HepG2 (cell line): ENCODE data around the gene TACC3. TPM values are rescaled to one million over a fixed set of nuclear protein-coding genes. Genes with fewer than 3 reads are reported as not detected.
A peak's percentile ranks its signal among the peaks of the same experiment; 100 is the strongest.

ENCODE experiments used
- ASH2L ChIP-seq: fragments of 300-600, 200-600 bp; sonication (generic); IDR thresholded peaks from 2 replicates; pipeline ENCODE4 v1.7.0; 2017; ENCODE audit warnings: low read depth, mild to moderate bottlenecking, moderate library complexity, mixed read lengths, low read length; ENCODE audit not compliant: insufficient read length
- KAT8 ChIP-seq: IDR thresholded peaks from 2 replicates; pipeline ENCODE4 v1.6.1; 2016; ENCODE audit warnings: missing genetic modification reagents, missing compliant biosample characterization
- NRL ChIP-seq: sonication (generic); formaldehyde crosslinking; IDR thresholded peaks from 2 replicates; pipeline ENCODE4 v1.5.0; 2020; ENCODE audit warnings: missing genetic modification reagents, mild to moderate bottlenecking, moderate library complexity, borderline replicate concordance
- PAX8 ChIP-seq: sonication (generic); formaldehyde crosslinking; IDR thresholded peaks from 2 replicates; pipeline ENCODE4 v1.8.0; 2022; ENCODE audit warnings: mild to moderate bottlenecking, missing genetic modification reagents, borderline replicate concordance
- PCBP1 ChIP-seq: fragments of 200-400 bp; formaldehyde crosslinking; IDR thresholded peaks from 2 replicates; pipeline ENCODE4 v1.6.1; 2017; ENCODE audit warnings: mild to moderate bottlenecking, low read depth, low read length, borderline replicate concordance
- PCBP2 ChIP-seq: fragments of 200-400 bp; formaldehyde crosslinking; optimal IDR thresholded peaks from 2 replicates; pipeline ENCODE3; 2018; ENCODE audit warnings: low read length, low read depth; ENCODE audit not compliant: poor library complexity, severe bottlenecking
- RFXANK ChIP-seq: IDR thresholded peaks from 2 replicates; pipeline ENCODE4 v1.6.1; 2016
- SRSF4 ChIP-seq: fragments of 200-400 bp; formaldehyde crosslinking; IDR thresholded peaks from one replicate; pipeline ENCODE4 v1.6.1; 2018; ENCODE audit warnings: mild to moderate bottlenecking, low read depth, low read length, moderate library complexity; ENCODE audit not compliant: poor library complexity, severe bottlenecking
- ZBTB3 ChIP-seq: sonication (generic); formaldehyde crosslinking; IDR thresholded peaks from 2 replicates; pipeline ENCODE4 v1.4.0; 2020; ENCODE audit warnings: low read depth, mild to moderate bottlenecking, moderate library complexity, missing genetic modification reagents, borderline replicate concordance
- ZFP90 ChIP-seq: sonication (generic); formaldehyde crosslinking; IDR thresholded peaks from 2 replicates; pipeline ENCODE4 v1.8.0; 2022; ENCODE audit warnings: missing genetic modification reagents, mild to moderate bottlenecking, inconsistent platforms, borderline replicate concordance
- ZKSCAN5 ChIP-seq: sonication (generic); formaldehyde crosslinking; IDR thresholded peaks from 2 replicates; pipeline ENCODE4 v1.5.1; 2020; ENCODE audit warnings: mild to moderate bottlenecking, missing genetic modification reagents
- ZNF124 ChIP-seq: sonication (generic); formaldehyde crosslinking; IDR thresholded peaks from 2 replicates; pipeline ENCODE4 v1.4.0; 2020; ENCODE audit warnings: missing genetic modification reagents
- ZNF350 ChIP-seq: sonication (generic); formaldehyde crosslinking; IDR thresholded peaks from 2 replicates; pipeline ENCODE4 v1.4.0; 2020; ENCODE audit warnings: mild to moderate bottlenecking, low read depth, missing genetic modification reagents, borderline replicate concordance
- ZNF567 ChIP-seq: sonication (generic); formaldehyde crosslinking; IDR thresholded peaks from 2 replicates; pipeline ENCODE4 v1.8.1; 2023; ENCODE audit warnings: mild to moderate bottlenecking, missing genetic modification reagents, borderline replicate concordance
- polyA plus RNA-seq, 8 experiments: library from polyadenylated mRNA; depleted of rRNA in 3 of 8; stranded (reverse) in 7 of 8; unstranded in 1 of 8; fragments of >200 nt; fragmentation: Illumina TruSeq in 4 of 8; extraction: Trizol in 4 of 8; gene quantifications; 2 replicates each; pipeline versions ENCODE4 v1.2.1 to v1.2.3, GENCODE V29; 2011 to 2016; ENCODE audit warnings: low read depth in 4 of 8, missing spikeins in 1 of 8, mixed read lengths in 1 of 8; ENCODE audit not compliant: insufficient read depth in 1 of 8
- total RNA-seq, 5 experiments: library from RNA; depleted of rRNA; stranded (reverse); fragments of >200 nt; fragmentation: Illumina TruSeq; extraction: Trizol; gene quantifications; 2 replicates each; pipeline ENCODE4 v1.2.3, GENCODE V29; 2016; ENCODE audit warnings: low read depth in 1 of 5
- TF ChIP-seq, protein P1 (sequence below): sonication (generic); formaldehyde crosslinking; IDR thresholded peaks from 2 replicates; pipeline ENCODE4 v1.4.0; 2020; ENCODE audit warnings: mild to moderate bottlenecking, low read depth, missing genetic modification reagents
- TF ChIP-seq, protein P2 (sequence below): sonication (generic); formaldehyde crosslinking; IDR thresholded peaks from 2 replicates; pipeline ENCODE4 v1.4.0; 2020; ENCODE audit warnings: mild to moderate bottlenecking, missing genetic modification reagents
- TF ChIP-seq, protein P3 (sequence below): IDR thresholded peaks from 2 replicates; pipeline ENCODE4 v1.6.1; 2012; ENCODE audit warnings: low read depth, low read length, improper control_type of control experiment
- TF ChIP-seq, protein P4 (sequence below): sonication (generic); formaldehyde crosslinking; IDR thresholded peaks from 2 replicates; pipeline ENCODE4 v1.5.0; 2020; ENCODE audit warnings: mild to moderate bottlenecking, missing genetic modification reagents

TACC3 gene
- total and polyA plus RNA-seq, 2 of the 13 experiments (the other 11 are each of a cell fraction or from before 2014, with no cell fraction given): 20.3 to 21.2 TPM

DNA sequence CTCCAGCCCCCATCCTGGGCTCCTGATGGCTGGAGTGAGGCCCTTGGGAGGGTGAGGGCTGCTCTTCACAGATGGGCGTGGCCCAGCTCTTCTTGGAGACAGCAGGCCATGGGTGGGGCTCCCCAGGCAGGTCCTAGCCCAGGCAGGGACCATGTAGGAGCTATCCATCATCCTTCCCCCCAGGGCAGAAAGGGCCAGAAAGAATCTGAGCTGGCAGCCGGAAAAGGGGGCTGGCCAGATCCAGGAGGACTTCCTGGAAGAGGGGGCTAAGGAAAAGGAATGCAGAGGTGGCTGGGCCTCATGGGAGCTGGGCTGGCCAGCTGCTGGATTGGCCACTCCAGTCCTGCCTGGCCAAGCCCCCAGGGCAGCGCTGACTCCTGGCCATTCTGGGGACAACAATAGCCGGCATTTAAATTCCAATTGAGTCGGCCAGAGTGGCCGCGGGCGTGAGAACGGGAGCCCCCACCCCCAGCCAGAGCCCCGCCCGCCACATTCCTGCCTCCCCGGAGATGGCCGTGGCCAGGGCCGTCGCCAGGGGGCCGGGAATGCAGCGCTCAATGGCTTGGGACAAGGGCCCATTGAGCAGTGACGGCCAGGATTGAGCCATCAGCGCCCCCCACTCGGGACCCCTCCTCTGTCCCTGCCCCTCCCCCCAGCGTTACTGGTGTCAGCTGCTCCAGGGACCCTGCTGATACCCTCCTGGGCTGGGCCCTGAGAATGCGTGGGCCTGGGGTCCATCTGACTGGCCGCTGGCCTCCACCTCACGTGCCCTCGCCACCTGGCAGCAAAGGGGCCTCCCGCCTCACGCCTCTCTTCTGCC lies 56.7 kb downstream of the TACC3 start (continued):
- TF ChIP-seq ZNF567 (CRISPR knock-in tag) (no peak; the same call in 1 of the 2 replicates), ZBTB3 (CRISPR knock-in tag) (no peak), ZKSCAN5 (CRISPR knock-in tag) (no peak), ASH2L (no peak), KAT8 (CRISPR knock-in tag) (no peak), PCBP2 (no peak), PCBP1 (no peak), ZNF124 (CRISPR knock-in tag) (no peak), RFXANK (0 out of 2 replicates have a peak, but pooled peaks have one; percentile 61), SRSF4 (no peak), ZNF350 (no peak), PAX8 (CRISPR knock-in tag) (no peak), NRL (peak; percentile 27; the same call in 1 of the 2 replicates), ZFP90 (no peak)
- TF ChIP-seq, protein P1, sequence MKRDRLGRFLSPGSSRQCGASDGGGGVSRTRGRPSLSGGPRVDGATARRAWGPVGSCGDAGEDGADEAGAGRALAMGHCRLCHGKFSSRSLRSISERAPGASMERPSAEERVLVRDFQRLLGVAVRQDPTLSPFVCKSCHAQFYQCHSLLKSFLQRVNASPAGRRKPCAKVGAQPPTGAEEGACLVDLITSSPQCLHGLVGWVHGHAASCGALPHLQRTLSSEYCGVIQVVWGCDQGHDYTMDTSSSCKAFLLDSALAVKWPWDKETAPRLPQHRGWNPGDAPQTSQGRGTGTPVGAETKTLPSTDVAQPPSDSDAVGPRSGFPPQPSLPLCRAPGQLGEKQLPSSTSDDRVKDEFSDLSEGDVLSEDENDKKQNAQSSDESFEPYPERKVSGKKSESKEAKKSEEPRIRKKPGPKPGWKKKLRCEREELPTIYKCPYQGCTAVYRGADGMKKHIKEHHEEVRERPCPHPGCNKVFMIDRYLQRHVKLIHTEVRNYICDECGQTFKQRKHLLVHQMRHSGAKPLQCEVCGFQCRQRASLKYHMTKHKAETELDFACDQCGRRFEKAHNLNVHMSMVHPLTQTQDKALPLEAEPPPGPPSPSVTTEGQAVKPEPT: no peak; the same call in 1 of the 2 replicates
- TF ChIP-seq, protein P2, sequence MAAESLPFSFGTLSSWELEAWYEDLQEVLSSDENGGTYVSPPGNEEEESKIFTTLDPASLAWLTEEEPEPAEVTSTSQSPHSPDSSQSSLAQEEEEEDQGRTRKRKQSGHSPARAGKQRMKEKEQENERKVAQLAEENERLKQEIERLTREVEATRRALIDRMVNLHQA (CRISPR knock-in tag): no peak
- TF ChIP-seq, protein P3, sequence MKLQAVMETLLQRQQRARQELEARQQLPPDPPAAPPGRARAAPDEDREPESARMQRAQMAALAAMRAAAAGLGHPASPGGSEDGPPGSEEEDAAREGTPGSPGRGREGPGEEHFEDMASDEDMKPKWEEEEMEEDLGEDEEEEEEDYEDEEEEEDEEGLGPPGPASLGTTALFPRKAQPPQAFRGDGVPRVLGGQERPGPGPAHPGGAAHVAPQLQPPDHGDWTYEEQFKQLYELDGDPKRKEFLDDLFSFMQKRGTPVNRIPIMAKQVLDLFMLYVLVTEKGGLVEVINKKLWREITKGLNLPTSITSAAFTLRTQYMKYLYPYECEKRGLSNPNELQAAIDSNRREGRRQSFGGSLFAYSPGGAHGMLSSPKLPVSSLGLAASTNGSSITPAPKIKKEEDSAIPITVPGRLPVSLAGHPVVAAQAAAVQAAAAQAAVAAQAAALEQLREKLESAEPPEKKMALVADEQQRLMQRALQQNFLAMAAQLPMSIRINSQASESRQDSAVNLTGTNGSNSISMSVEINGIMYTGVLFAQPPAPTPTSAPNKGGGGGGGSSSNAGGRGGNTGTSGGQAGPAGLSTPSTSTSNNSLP: no peak
- TF ChIP-seq, protein P4, sequence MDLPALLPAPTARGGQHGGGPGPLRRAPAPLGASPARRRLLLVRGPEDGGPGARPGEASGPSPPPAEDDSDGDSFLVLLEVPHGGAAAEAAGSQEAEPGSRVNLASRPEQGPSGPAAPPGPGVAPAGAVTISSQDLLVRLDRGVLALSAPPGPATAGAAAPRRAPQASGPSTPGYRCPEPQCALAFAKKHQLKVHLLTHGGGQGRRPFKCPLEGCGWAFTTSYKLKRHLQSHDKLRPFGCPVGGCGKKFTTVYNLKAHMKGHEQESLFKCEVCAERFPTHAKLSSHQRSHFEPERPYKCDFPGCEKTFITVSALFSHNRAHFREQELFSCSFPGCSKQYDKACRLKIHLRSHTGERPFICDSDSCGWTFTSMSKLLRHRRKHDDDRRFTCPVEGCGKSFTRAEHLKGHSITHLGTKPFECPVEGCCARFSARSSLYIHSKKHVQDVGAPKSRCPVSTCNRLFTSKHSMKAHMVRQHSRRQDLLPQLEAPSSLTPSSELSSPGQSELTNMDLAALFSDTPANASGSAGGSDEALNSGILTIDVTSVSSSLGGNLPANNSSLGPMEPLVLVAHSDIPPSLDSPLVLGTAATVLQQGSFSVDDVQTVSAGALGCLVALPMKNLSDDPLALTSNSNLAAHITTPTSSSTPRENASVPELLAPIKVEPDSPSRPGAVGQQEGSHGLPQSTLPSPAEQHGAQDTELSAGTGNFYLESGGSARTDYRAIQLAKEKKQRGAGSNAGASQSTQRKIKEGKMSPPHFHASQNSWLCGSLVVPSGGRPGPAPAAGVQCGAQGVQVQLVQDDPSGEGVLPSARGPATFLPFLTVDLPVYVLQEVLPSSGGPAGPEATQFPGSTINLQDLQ (CRISPR knock-in tag): peak; percentile 45; the same call in 1 of the 2 replicates
